BJ (cell line): ENCODE measurements around the gene STARD10. TPM values are rescaled to one million over a fixed set of nuclear protein-coding genes. Genes with fewer than 3 reads are reported as not detected.

Experiments
- CTCF ChIA-PET: fragments of 350-600 bp; formaldehyde crosslinking; extraction: SDS; loops from one replicate; lab custom pipeline; 2021; ENCODE audit warnings: antibody characterized with exemption, inconsistent platforms; lab: Yijun Ruan, JAX
- POLR2A ChIA-PET: fragments of 300-600 bp; sonication (Branson Sonifier 250); formaldehyde crosslinking; extraction: SDS; loops from one replicate; lab custom pipeline; 2021; ENCODE audit warnings: antibody characterized with exemption; lab: Charles Lee
- DNase-seq: peaks from one replicate; pipeline ENCODE4 v3.0.0-alpha.2; 2011; ENCODE audit warnings: low read depth
- H3K27me3 ChIP-seq: 2 replicates; pipeline ENCODE4 v1.6.0; 2011; ENCODE audit warnings: low read length; ENCODE audit not compliant: control insufficient read depth, insufficient read depth
- H3K36me3 ChIP-seq: 2 replicates; pipeline ENCODE4 v1.5.1; 2011; ENCODE audit warnings: low read length; ENCODE audit not compliant: control insufficient read depth, insufficient read depth
- H3K4me3 ChIP-seq: 2 replicates; pipeline ENCODE4 v1.5.1; 2011; ENCODE audit warnings: low read depth, mild to moderate bottlenecking, control low read depth, low read length
- polyA plus RNA-seq: library from polyadenylated mRNA; depleted of rRNA; stranded (reverse); fragments of >200 nt; gene quantifications from 2 replicates; pipeline ENCODE4 v1.2.3, GENCODE V29; 2011
- TF ChIP-seq, protein P1 (sequence below): IDR thresholded peaks from 2 replicates; pipeline ENCODE4 v1.5.1; 2011; ENCODE audit warnings: low read depth, mild to moderate bottlenecking, control low read depth, inconsistent platforms, low read length, moderate library complexity; ENCODE audit not compliant: insufficient read depth

Gene STARD10
- polyA plus RNA-seq, 1 experiment, result 37.1 TPM

DNA sequence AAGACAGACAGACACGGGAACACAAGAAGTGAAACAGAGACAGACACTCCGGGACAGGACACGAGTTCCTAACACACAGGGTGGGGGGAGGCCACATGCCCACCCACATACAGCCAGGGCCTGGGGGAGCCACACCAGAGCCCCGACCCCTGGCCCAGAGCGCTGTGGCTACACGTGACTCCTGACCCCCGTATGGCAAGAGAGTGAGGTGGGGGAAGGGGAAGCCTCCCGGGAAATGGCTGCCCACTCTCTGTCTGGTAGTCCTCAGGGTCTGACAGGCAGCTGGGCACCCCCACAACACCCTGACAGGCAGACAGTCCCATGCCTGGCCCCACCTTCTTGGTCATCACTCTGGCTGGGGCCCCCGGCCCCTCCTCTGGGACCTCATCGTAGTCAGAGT, 81.0 kb downstream of the STARD10 start:
- H3K36me3 ChIP-seq, result peaks cover 35% of the 10 kb centered on the region
- CTCF ChIA-PET, result no interaction called here
- H3K27me3 ChIP-seq, result no peaks in the 10 kb centered on the region
- no peak for DNase-seq
- H3K4me3 ChIP-seq, result no peak overlapping the region
- POLR2A ChIA-PET, result no interaction called here
- TF ChIP-seq, protein P1, sequence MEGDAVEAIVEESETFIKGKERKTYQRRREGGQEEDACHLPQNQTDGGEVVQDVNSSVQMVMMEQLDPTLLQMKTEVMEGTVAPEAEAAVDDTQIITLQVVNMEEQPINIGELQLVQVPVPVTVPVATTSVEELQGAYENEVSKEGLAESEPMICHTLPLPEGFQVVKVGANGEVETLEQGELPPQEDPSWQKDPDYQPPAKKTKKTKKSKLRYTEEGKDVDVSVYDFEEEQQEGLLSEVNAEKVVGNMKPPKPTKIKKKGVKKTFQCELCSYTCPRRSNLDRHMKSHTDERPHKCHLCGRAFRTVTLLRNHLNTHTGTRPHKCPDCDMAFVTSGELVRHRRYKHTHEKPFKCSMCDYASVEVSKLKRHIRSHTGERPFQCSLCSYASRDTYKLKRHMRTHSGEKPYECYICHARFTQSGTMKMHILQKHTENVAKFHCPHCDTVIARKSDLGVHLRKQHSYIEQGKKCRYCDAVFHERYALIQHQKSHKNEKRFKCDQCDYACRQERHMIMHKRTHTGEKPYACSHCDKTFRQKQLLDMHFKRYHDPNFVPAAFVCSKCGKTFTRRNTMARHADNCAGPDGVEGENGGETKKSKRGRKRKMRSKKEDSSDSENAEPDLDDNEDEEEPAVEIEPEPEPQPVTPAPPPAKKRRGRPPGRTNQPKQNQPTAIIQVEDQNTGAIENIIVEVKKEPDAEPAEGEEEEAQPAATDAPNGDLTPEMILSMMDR, result no peak

DNA sequence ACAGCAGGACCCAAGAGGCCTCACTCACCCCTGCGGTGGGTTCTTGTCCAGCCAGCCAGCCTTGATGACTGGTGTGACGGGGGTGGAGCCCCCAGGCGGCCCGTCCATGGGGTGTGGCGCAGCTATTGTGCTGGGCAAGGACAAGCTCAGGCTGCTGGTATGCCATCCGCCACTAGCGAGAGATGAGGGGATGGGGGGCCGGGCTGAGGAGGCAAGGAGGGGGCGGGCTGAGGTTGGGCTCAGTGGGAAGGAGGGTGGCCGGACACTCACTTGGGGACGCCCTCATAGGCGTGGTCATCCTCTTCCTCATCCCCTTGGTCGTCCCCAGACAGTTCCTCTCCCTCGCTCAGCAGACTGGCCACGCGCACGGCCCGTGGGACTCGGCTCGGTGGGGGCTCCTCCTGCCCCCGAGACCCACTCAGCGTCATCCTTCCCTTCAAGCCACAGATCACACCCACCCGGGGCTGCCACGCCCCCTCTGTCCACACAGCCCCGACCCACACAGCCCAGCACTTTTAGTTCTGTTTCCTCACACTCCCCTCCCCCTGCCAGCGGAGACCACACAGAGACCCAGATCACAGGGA, 81.6 kb downstream of the STARD10 start:
- Histone ChIP-seq H3K4me3 (no peak overlapping the region), H3K36me3 (peaks cover 39% of the 10 kb centered on the region), H3K27me3 (no peaks in the 10 kb centered on the region)
- TF ChIP-seq, protein P1, result no peak
- no peak for DNase-seq
- ChIA-PET CTCF (interaction anchor here (0.7 kb wide), 1 partner anchor 13 kb away, joined by 3 read pairs; no protein-coding TSS in a partner anchor), POLR2A (no interaction called here)

DNA sequence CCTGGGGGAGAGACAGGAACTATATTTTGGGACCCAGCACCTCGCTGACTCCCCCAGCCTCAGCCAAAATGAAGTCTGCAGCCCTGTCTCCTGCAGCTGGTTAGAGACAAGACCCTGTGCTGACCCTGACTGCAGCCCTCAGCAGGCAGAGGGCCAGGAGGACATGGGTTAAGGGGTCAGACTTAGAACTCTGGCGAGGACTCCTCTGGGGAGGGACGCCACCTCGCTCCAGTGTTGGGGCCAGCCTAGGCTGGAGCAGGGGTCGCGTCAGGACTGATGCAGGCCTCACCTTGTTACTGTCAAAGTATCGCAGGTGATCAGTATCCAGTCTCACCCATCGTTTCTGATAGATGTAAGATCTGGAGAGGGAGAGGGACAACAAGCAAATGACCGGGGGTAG, 82.7 kb downstream of the STARD10 start:
- TF ChIP-seq, protein P1, result no peak
- CTCF ChIA-PET, result no interaction called here
- DNase-seq, result no peak
- Histone ChIP-seq H3K27me3 (no peaks in the 10 kb centered on the region), H3K4me3 (no peak overlapping the region), H3K36me3 (peaks cover 44% of the 10 kb centered on the region)
- POLR2A ChIA-PET, result no interaction called here

DNA sequence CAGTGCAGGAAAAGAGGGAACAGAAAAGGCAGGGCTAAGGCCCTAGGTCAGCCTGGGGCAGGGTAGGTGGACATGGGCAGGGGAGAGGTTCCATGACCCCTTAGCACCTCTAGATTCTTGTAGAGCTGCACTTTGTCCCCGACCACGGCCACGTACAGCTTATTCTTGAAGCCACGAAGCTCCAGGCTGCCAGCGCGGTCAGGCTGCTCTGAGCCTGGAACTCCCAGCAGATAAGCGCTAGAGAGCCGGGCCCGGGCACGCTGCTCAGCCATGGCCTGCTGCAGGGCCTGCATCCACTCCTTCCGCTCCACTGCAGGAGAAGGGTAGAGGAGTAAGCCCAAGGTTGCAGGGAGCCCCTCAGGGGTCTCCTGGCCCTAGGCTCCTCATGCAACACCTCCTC, 83.6 kb downstream of the STARD10 start:
- no peak for DNase-seq
- Histone ChIP-seq H3K4me3 (no peak overlapping the region), H3K27me3 (no peaks in the 10 kb centered on the region), H3K36me3 (peaks cover 45% of the 10 kb centered on the region)
- ChIA-PET CTCF (interaction anchor here (2.5 kb wide), 1 partner anchor 26 kb away, joined by 9 read pairs; no protein-coding TSS in a partner anchor), POLR2A (no interaction called here)
- TF ChIP-seq, protein P1, result no peak

DNA sequence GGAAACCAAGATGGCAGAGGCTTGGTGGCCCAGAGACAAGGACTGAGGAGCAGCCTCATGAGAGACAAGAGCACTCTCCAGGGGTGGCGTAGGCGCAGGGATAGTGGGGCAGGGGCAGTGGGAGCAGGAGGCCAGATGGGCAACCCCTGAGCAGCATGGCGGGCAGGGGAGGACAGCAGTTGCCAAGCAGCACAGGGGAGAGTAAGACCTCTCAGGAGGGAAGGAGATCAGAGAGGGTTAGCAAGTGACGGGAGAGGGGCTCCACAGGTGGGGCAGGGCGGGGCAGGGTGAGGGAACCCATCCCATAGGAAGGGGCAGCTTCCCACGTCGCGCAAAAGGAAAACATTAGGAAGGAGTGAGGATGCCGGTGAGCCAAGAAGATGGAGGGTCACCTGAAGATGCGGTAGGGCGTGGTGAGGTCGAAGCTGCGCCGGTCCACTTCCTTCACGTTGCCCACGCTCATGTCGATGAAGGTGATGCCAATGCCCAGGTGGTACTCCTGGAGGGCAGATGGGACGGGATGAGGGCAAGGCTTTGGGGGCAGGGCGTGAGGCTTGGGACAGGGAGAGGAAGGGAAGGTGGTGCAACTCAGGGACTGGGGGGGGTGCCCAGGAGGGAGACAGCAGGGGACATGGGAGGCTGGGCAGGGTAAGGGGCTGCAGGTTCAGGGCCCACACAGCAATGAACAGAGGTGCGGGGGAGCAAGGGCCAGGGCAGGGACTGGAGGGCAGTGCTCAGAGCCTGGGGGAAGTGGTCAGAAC, 84.2 kb downstream of the STARD10 start:
- DNase-seq, result no peak
- Histone ChIP-seq H3K36me3 (peaks cover 45% of the 10 kb centered on the region), H3K4me3 (no peak overlapping the region), H3K27me3 (no peaks in the 10 kb centered on the region)
- TF ChIP-seq, protein P1, result no peak
- ChIA-PET CTCF (interaction anchor here (0.6 to 2.5 kb wide), 4 partner anchors 25 to 132 kb away, joined by 3 to 9 read pairs (median 4); partner anchors contain the start of gene STARD10), POLR2A (no interaction called here)
